NCI-H526 (cell line): ENCODE measurements around the gene SGSM2.

ENCODE experiments used
- DNase-seq, 2 experiments: peaks; one replicate each; lab custom pipeline; 2025; lab: John Stamatoyannopoulos, UW

The SGSM2 gene

GRCh38 chr17:2399572-2400473, 62.5 kb downstream of the SGSM2 start:
- DNase-seq: peak; percentile 78 to 94

- peak; percentile 18 to 43 for DNase-seq
Observed at GRCh38 chr17:2400474-2400866, 63.2 kb downstream of the SGSM2 start.

- DNase-seq: peak; percentile 74 to 91
Observed at GRCh38 chr17:2400877-2401425, 63.6 kb downstream of the SGSM2 start, which contains the start of gene MNT. TSS of gene MNT (minus strand) at chr17:2401060. CDS start at chr17:2400712, 348 bp downstream.

- DNase-seq: peak; percentile 95 to 98
Observed at GRCh38 chr17:2401426-2402221, 64.3 kb downstream of the SGSM2 start.

- no peak for DNase-seq
Observed at GRCh38 chr17:2402544-2402943, 65.2 kb downstream of the SGSM2 start.

- no peak for DNase-seq
Observed at GRCh38 chr17:2403044-2403443, 65.7 kb downstream of the SGSM2 start.

GRCh38 chr17:2405247-2405926, 68.1 kb downstream of the SGSM2 start:
- no peak for DNase-seq

- no peak for DNase-seq
Observed at GRCh38 chr17:2406271-2406902, 69.1 kb downstream of the SGSM2 start.

GRCh38 chr17:2406903-2407790, 69.8 kb downstream of the SGSM2 start:
- DNase-seq: no peak

GRCh38 chr17:2410951-2411350, 73.7 kb downstream of the SGSM2 start:
- no peak for DNase-seq

GRCh38 chr17:2412561-2413021, 75.3 kb downstream of the SGSM2 start:
- DNase-seq: no peak

- DNase-seq: no peak
Observed at GRCh38 chr17:2414446-2415064, 77.3 kb downstream of the SGSM2 start.

GRCh38 chr17:2415081-2415480, 77.8 kb downstream of the SGSM2 start:
- no peak for DNase-seq

- peak; percentile 33 to 70 for DNase-seq
Observed at GRCh38 chr17:2416010-2416734, 78.9 kb downstream of the SGSM2 start.

- no peak for DNase-seq
Observed at GRCh38 chr17:2418572-2418971, 81.3 kb downstream of the SGSM2 start.

- no peak for DNase-seq
Observed at GRCh38 chr17:2419486-2419885, 82.2 kb downstream of the SGSM2 start.

- DNase-seq: no peak
Observed at GRCh38 chr17:2420176-2420575, 82.9 kb downstream of the SGSM2 start.

GRCh38 chr17:2421315-2422147, 84.2 kb downstream of the SGSM2 start:
- DNase-seq: no peak
